Amygdala (tissue), 56 donors: ENCODE measurements around the gene RGS19.
"Not testable (repeated sequence)": the region's sequence is repeated elsewhere in the genome, so short reads cannot be mapped to it uniquely, and the experiment has no call there.

Experiments
- DNase-seq, 56 donors: peaks; one replicate each; lab custom pipeline; 2025; lab: John Stamatoyannopoulos, UW

The RGS19 gene

DNA sequence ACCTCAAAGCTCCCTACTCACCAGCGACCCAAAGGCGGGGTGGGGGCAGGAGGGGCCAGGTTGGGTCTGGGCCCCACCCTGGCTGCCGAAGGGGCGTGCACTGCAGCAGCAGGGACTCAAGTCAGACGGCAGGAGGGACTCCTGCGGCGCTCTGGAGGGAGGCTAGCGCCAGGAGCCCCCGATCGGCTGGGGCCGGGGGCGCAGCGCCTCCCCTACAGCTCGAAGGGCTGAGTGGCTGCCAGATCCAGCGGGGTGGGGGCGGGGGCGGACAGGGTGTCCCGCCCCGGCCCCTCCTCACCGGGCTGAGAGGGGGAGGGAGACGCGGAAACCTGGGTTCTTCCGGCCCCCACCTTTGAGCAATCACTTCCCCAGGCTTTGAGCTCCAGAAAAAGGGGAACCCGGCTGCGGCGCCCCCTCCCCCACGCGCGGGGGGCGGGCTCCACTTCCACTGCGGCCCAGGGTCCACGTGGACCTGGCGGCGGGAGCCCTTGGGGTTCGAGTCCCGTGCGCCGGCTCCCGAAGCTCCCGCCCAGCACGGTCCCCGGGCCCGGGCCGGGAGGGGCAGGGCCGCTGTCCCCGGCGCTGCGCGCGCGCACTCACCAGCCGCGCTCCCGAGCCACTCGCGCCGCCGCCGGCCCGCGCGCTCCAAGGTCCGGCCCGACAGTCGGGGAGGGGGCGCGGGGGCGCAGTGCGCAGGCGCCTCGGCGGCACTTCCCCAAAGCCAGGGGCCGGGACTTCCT lies at the start of gene RGS19:
Gene RGS19 (minus strand): TSS at position 246 of the 740 bp plus-strand sequence. CDS start 2,632 bp downstream, outside the sequence.
- peak in 33 of 56 donors; percentile 26 to 78 (median 60) for DNase-seq

DNA sequence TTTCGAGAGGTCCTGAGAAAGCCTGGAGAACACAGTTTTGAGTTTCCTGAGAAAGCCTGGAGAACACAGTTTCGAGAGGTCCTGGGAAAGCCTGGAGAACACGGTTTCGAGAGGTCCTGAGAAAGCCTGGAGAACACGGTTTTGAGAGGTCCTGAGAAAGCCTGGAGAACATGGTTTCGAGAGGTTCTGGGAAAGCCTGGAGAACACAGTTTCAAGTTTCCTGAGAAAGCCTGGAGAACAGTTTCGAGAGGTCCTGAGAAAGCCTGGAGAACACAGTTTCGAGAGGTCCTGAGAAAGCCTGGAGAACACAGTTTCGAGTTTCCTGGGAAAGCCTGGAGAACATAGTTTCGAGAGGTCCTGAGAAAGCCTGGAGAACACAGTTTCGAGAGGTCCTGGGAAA lies 44.2 kb upstream of the RGS19 start:
- DNase-seq = not testable (repeated sequence)

- not testable (repeated sequence) for DNase-seq
These were observed 43.6 kb upstream of the RGS19 start for GRCh38 chr20:64122927-64123326.

- no peak for DNase-seq
These were observed 42.3 kb upstream of the RGS19 start for GRCh38 chr20:64121586-64121985.

DNA sequence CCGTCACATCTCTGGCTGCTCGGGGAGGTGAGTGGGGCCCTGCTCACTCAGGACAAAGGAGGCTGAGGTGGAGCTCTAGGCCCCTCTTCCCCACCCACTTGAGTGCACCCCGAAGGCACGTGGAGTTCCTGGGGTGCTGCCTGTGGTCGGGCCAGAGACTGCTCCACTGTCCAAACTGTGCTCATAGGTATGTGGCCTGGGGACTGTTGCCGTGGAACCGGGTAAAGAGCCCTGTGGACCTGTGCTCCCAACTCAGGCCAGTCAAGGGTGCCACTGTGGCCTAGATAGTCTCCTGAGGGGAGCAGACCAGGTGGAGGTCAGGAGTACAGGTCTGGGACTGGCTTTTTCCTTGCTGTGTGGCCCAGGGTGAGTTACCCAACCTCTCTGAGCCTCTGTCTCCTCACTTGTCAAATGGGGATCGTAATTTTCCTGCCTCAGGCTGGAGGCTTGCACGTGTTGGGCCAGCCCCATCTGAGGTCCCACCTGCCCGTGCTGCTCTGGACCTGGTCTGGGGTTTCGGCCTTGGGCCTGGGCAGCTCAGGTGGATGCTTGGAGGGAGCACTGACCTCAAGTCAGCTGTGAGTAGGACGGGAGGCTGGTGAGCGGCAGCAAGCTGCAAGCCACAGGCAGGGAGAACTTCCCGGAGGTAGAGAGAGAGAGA lies 40.5 kb upstream of the RGS19 start:
- DNase-seq = no peak

GRCh38 chr20:64119301-64119680 lies 40.0 kb upstream of the RGS19 start:
- no peak for DNase-seq

DNA sequence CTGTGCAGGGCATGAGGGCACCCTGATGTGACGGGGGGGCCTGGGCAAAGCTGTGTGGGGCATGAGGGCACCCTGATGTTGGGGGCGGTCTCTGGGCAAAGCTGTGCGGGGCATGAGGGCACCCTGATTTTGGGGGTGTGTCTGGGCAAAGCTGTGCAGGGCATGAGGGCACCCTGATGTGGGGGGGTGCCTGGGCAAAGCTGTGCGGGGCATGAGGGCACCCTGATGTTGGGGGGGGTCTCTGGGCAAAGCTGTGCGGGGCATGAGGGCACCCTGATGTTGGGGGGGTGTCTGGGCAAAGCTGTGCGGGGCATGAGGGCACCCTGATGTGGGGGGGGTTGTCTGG lies 38.1 kb upstream of the RGS19 start:
- DNase-seq = not testable (repeated sequence)

GRCh38 chr20:64116541-64117431 lies 37.5 kb upstream of the RGS19 start:
- DNase-seq = no peak

DNA sequence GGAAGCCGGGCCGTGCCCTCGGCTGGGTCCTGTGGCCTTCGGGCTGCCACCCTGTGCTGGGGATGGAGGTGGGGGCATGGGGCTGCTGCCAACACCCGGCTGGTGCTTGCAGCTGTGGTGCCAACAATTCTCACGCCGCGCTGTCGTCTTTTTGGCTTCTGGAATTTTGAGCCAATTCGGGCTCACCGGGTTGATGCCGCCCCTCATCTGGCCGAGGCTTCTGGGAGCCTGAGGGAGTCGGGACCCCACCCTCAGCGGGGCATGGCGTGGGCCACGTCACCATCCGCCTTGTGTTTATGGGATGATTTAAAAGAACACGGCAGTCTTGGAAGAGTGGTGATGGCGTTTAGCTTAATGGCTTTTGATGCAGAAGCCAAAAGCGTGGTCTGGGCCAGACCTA lies 36.7 kb upstream of the RGS19 start:
- DNase-seq = no peak

DNA sequence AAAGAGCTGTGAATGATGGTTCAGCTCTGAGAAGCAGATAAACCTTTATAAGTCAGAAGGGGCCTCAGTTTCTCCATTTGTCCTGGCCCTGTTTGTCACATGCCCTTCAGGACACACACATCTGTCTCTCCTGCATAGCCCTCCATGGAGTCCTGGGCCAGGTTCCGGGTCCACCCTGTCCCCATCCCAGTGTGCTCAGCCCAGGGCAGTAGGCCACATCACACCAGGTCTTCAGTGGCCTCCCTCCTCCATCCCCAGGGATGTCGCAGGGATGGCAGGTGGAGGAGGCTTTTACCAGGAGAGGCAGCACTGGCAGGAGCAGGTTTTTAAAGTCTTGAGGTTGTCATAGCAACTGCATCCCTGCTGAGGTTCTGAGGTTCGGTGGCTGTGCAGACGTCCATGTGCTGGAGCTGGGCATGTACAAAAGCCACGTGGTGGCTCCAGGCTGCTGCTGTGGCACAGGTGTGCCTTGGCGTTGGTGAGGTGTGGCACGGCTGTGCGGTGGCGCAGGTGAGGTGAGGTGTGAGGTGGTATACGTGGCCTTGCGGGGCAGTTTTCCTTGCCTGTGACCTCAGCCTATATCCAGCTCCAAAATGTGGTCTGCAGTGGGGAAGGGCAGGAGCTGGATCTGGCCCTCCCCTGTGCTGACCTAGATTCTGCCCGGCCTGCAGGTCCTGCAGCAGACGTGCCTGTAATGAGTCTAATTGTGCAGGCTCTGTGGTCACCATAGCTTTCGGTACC lies 36.0 kb upstream of the RGS19 start:
- DNase-seq = peak in 6 of 56 donors; percentile 19 to 43 (median 29)

DNA sequence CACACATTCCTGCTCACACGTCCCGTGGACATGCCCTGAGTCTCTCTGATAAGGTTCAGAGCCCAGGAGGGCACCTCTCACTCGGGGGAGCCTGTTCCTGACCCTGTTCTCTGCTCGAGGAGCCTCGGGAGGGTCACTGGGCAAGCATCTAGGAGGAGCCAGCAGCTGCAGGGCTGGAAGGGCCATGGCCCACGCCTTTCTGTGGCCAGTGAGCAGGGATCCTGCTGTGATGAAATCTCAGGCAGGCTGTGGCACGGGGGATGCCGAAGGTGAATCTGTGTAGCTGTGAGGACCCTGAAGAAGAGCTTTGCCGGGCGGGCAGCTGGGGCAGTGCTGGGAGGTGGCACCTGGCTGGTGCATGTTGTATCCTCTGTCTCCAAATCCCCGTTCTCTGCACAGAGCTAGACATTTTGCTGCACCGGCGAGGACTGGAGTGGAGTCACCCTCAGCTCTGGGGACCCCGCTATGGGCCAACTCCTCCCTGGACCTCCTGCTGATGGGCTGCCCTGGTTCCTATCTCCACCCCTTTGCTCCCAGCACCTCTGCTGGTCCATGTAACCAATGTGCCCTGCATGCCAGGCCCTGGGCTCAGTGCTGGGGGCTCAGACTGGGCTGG lies 35.1 kb upstream of the RGS19 start:
- DNase-seq = no peak

DNA sequence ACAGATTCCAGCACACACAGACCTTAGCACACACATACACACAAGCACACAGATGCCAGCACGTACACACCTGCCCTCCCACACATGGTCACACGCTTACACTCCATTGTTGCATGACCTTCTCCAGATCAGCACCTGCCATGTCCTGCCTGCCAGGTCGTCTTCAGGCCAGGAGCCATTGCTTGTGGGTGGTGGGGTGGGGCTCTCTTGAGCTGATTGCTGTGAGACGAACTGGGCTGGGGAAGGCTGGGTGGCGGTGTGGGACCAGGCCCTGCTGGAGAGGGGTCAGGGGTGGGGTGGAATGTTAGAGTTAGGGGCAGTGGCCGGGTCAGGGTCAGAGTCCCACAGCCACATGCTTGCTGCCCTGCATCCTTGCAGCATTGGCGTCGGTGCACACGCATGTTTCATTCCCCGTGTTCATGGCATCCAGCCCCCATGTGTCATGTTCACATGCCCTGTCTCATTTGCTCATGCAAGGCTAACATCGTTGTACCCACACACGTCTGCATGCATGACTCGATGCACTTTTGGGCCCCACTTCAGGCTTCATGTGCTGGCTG lies 34.6 kb upstream of the RGS19 start:
- DNase-seq = no peak

DNA sequence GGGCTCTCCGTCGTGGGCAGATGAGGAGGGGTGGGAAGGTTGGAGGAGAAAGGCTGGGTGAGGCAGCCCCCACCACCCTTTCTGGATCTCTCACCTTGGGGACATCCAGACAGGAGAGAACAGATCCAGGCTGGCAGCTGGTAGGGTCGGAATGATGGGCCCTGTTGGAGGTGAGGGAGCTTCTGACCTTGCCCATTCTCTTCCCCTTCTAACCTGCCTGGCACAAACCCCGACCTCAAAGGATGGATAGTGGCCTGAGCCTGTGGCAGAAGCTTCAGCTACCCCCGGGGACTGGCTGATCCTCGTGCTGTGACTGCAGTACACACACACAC lies 34.1 kb upstream of the RGS19 start:
- no peak for DNase-seq

GRCh38 chr20:64112691-64113443 lies 33.5 kb upstream of the RGS19 start:
- no peak for DNase-seq

DNA sequence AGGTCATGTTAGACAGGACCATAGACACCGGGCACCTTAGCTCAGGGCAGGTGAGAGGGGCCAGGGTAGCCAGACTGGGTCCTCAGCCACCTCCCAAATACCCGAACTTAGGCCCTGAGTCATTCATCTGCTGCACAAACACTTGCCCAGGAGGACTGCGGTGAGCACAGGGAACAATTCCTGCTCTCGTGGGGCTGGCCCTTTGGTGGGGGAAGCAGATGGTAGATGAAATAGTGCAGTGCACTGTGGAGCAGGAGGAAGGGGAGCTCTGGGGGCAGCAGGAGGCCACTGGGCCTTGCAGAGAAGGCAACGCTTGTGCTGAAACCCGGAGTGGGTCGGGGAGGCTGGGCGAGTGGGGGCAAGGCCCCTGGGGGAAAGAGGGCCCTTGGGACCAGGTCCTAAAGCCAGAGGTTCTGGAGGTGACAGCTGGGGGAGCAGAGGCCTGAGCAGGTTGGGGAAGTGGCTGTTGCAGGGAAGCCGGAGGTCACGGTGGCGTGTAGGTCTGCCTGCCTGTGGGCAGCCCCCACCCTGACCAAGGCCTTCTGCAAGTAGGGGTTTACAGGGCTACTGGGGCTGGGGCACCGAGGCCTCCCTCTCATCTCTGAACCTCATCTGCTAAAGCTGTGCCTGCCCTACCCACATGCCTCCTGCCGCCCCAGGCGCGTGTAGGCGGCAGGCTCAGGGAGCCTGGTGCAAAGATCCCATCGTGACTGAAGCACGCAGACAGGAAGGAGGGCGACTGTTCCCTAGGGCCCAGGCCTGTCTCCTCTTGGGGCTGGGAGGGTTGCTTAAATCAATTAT lies 32.7 kb upstream of the RGS19 start:
- no peak for DNase-seq

- DNase-seq = no peak
These were observed 31.2 kb upstream of the RGS19 start for GRCh38 chr20:64110411-64111068.

GRCh38 chr20:64109831-64110391 lies 30.6 kb upstream of the RGS19 start:
- DNase-seq = peak in 7 of 56 donors; percentile 15 to 39 (median 29)
